Activated effector memory CD4-positive, alpha-beta T cell treated with anti-CD3 and anti-CD28 coated beads, Interleukin-2, amount 50 U/mL, for 16 hours (primary cell): ENCODE results near the gene FGF12.

Experiments used
- DNase-seq: peaks from one replicate; pipeline ENCODE4 v3.0.0-alpha.2; 2020

The FGF12 gene

GRCh38 chr3:192408647-192409200 is 318.6 kb downstream of the FGF12 start:
- DNase-seq: no peak

GRCh38 chr3:192408007-192408646 is 319.2 kb downstream of the FGF12 start:
- DNase-seq: no peak

GRCh38 chr3:192399767-192400166 is 327.6 kb downstream of the FGF12 start:
- DNase-seq: no peak

GRCh38 chr3:192397012-192397411 is 330.3 kb downstream of the FGF12 start:
- no peak for DNase-seq

GRCh38 chr3:192395506-192395905 is 331.8 kb downstream of the FGF12 start:
- DNase-seq: no peak

GRCh38 chr3:192392986-192393385 is 334.4 kb downstream of the FGF12 start:
- no peak for DNase-seq

- no peak for DNase-seq
Observed at GRCh38 chr3:192382861-192383260, 344.5 kb downstream of the FGF12 start.

GRCh38 chr3:192373586-192373985 is 353.8 kb downstream of the FGF12 start:
- DNase-seq: no peak

- no peak for DNase-seq
Observed at GRCh38 chr3:192373032-192373431, 354.3 kb downstream of the FGF12 start.

GRCh38 chr3:192372616-192373015 is 354.7 kb downstream of the FGF12 start:
- DNase-seq: no peak

- DNase-seq: no peak
Observed at GRCh38 chr3:192371870-192372400, 355.4 kb downstream of the FGF12 start.

GRCh38 chr3:192367616-192368015 is 359.7 kb downstream of the FGF12 start:
- DNase-seq: no peak

- no peak for DNase-seq
Observed at GRCh38 chr3:192366916-192367315, 360.4 kb downstream of the FGF12 start.

- no peak for DNase-seq
Observed at GRCh38 chr3:192365571-192365970, 361.8 kb downstream of the FGF12 start.

GRCh38 chr3:192364316-192364715 is 363.0 kb downstream of the FGF12 start:
- DNase-seq: no peak

GRCh38 chr3:192354687-192355086 is 372.7 kb downstream of the FGF12 start:
- no peak for DNase-seq

- DNase-seq: no peak
Observed at GRCh38 chr3:192352142-192352541, 375.2 kb downstream of the FGF12 start.

- DNase-seq: no peak
Observed at GRCh38 chr3:192351441-192351840, 375.9 kb downstream of the FGF12 start.

- no peak for DNase-seq
Observed at GRCh38 chr3:192340031-192340430, 387.3 kb downstream of the FGF12 start.

- no peak for DNase-seq
Observed at GRCh38 chr3:192339214-192339613, 388.1 kb downstream of the FGF12 start.

- DNase-seq: no peak
Observed at GRCh38 chr3:192336286-192336685, 391.1 kb downstream of the FGF12 start.

GRCh38 chr3:192332386-192333291 is 394.7 kb downstream of the FGF12 start:
- no peak for DNase-seq

- DNase-seq: no peak
Observed at GRCh38 chr3:192331749-192332385, 395.5 kb downstream of the FGF12 start.
